CD1c-positive myeloid dendritic cell (primary cell): ENCODE results near the gene NDUFA12.

Experiments used
- DNase-seq: peaks from one replicate; pipeline ENCODE4 v3.0.0-alpha.2; 2016; ENCODE audit errors: extremely low spot score

The NDUFA12 gene

GRCh38 chr12:94940771-94941170, 62.7 kb downstream of the NDUFA12 start:
- DNase-seq = no peak

GRCh38 chr12:94938583-94938982, 64.9 kb downstream of the NDUFA12 start:
- no peak for DNase-seq

GRCh38 chr12:94930772-94931171, 72.7 kb downstream of the NDUFA12 start:
- DNase-seq = no peak

GRCh38 chr12:94930216-94930654, 73.3 kb downstream of the NDUFA12 start:
- DNase-seq = no peak

- DNase-seq = no peak
Observed at GRCh38 chr12:94929780-94930179, 73.7 kb downstream of the NDUFA12 start.

- no peak for DNase-seq
Observed at GRCh38 chr12:94925729-94926128, 77.8 kb downstream of the NDUFA12 start.

- no peak for DNase-seq
Observed at GRCh38 chr12:94925206-94925605, 78.3 kb downstream of the NDUFA12 start.

GRCh38 chr12:94922561-94922960, 80.9 kb downstream of the NDUFA12 start:
- DNase-seq = no peak
